MM.1S (cell line): ENCODE data around the gene SPOCK2.

ENCODE experiments used
- DNase-seq: peaks from one replicate; pipeline ENCODE4 v3.0.0-alpha.2; 2015
- H2AFZ ChIP-seq: fragments of 300-600 bp; sonication (generic); 2 replicates; pipeline ENCODE4 v1.6.0; 2016; ENCODE audit warnings: antibody characterized with exemption, low read length
- H3F3A ChIP-seq: fragments of 300-600 bp; sonication (generic); 2 replicates; pipeline ENCODE4 v1.6.1; 2016; ENCODE audit warnings: mild to moderate bottlenecking, antibody characterized with exemption, low read length, moderate library complexity, mixed read lengths; ENCODE audit not compliant: insufficient read depth
- H3K27ac ChIP-seq: fragments of 300-600 bp; sonication (generic); 2 replicates; pipeline ENCODE4 v1.5.1; 2016; ENCODE audit warnings: mild to moderate bottlenecking, low read length
- H3K27me3 ChIP-seq: fragments of 300-600 bp; sonication (generic); replicated peaks from 2 replicates; pipeline ENCODE4 v1.6.0; 2016; ENCODE audit warnings: low read length; ENCODE audit not compliant: insufficient read depth
- H3K36me3 ChIP-seq: fragments of 300-600 bp; sonication (generic); replicated peaks from 2 replicates; pipeline ENCODE4 v1.6.1; 2016; ENCODE audit warnings: mild to moderate bottlenecking, low read length, mixed read lengths; ENCODE audit not compliant: insufficient read depth
- H3K4me1 ChIP-seq: fragments of 300-600 bp; sonication (generic); 2 replicates; pipeline ENCODE4 v1.6.1; 2016; ENCODE audit warnings: low read length, mixed read lengths
- H3K4me2 ChIP-seq: fragments of 300-600 bp; sonication (generic); 2 replicates; pipeline ENCODE4 v1.6.0; 2016; ENCODE audit warnings: low read depth, low read length
- H3K4me3 ChIP-seq: fragments of 300-600 bp; sonication (generic); 2 replicates; pipeline ENCODE4 v1.5.1; 2016; ENCODE audit warnings: low read length, mixed read lengths
- H3K79me2 ChIP-seq: fragments of 300-600 bp; sonication (generic); 2 replicates; pipeline ENCODE4 v1.6.1; 2016; ENCODE audit warnings: mixed run types, low read length, mixed read lengths
- H3K9ac ChIP-seq: fragments of 300-600 bp; sonication (generic); 2 replicates; pipeline ENCODE4 v1.6.1; 2016; ENCODE audit warnings: low read length, mixed read lengths
- H3K9me2 ChIP-seq: fragments of 300-600 bp; sonication (generic); replicated peaks from 2 replicates; pipeline ENCODE4 v1.6.1; 2016; ENCODE audit warnings: mild to moderate bottlenecking, low read length, mixed read lengths; ENCODE audit not compliant: insufficient read depth
- H3K9me3 ChIP-seq: fragments of 300-600 bp; sonication (generic); replicated peaks from 2 replicates; pipeline ENCODE4 v1.6.1; 2016; ENCODE audit warnings: mild to moderate bottlenecking, low read length, mixed read lengths; ENCODE audit not compliant: insufficient read depth
- H4K20me1 ChIP-seq: fragments of 300-600 bp; sonication (generic); 2 replicates; pipeline ENCODE4 v1.6.1; 2016; ENCODE audit warnings: mild to moderate bottlenecking, low read length, moderate library complexity, mixed read lengths; ENCODE audit not compliant: insufficient read depth
- CTCF ChIP-seq: fragments of 300-600 bp; sonication (generic); IDR thresholded peaks from 2 replicates; pipeline ENCODE4 v1.5.1; 2016; ENCODE audit warnings: antibody characterized with exemption, low read length, mixed read lengths
- EZH2 ChIP-seq: fragments of 300-600 bp; sonication (generic); optimal IDR thresholded peaks from 2 replicates; pipeline ENCODE3; 2017; ENCODE audit warnings: low read depth, mild to moderate bottlenecking, antibody characterized with exemption, low read length, mixed read lengths
- EZH2phosphoT487 ChIP-seq: fragments of 300-600 bp; sonication (generic); IDR thresholded peaks from 2 replicates; pipeline ENCODE4 v1.6.1; 2018; ENCODE audit warnings: antibody characterized with exemption, low read length

Gene SPOCK2

GRCh38 chr10:72099600-72099921 lies 11.2 kb upstream of the SPOCK2 start:
- H3K27ac ChIP-seq: no peak overlapping the region
- no peak overlapping the region for H3K9ac ChIP-seq
- H3K4me3 ChIP-seq: no peak overlapping the region
- no peaks in the 10 kb centered on the region for H3K79me2 ChIP-seq
- no peak for DNase-seq
- H4K20me1 ChIP-seq: no peaks in the 10 kb centered on the region
- no peaks in the 10 kb centered on the region for H3K27me3 ChIP-seq
- TF ChIP-seq EZH2phosphoT487 (no peak), CTCF (no peak), EZH2 (no peak)
- H3K9me3 ChIP-seq: no peaks in the 10 kb centered on the region
- H2AFZ ChIP-seq: no peak overlapping the region
- H3F3A ChIP-seq: no peaks in the 10 kb centered on the region
- H3K4me1 ChIP-seq: no peaks in the 10 kb centered on the region
- no peak overlapping the region for H3K4me2 ChIP-seq
- no peaks in the 10 kb centered on the region for H3K9me2 ChIP-seq
- H3K36me3 ChIP-seq: no peaks in the 10 kb centered on the region

DNA sequence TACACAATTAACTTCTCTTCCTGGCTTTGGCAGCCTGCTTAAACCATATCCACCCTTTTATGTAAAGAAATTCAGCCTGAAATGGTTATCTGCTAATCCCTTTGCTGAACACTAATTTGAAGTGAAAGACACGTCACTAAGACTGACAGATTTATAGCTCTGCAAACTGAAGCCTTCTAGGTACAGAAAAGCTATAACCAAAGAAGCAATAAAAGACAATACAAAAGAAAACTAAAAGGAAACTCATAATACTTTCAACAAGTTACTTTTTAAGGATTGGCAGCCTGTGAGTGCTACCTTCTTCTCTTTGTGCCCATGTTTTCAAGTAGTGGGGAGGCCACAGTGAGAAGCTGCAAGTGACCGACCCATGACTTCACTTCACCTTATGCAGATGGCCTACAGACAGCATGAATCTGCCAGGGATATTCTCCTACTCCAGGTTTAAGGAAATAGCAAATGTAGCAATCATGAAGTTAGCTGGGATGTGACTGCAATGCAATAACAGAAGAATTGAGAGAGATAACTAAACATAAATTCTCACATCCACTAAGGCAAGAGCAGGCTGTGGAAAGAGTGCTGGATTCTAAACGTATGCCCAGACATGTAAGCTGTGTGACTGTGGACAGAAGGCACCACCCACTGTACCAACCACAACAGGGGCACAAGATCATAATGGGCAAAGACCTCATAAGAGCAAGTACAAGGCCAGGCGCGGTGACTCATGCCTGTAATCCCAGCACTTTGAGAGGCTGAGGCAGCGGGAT lies 10.7 kb upstream of the SPOCK2 start:
- Histone ChIP-seq H3K79me2 (no peaks in the 10 kb centered on the region), H3K4me1 (no peaks in the 10 kb centered on the region), H3K27ac (no peak overlapping the region), H3K4me3 (no peak overlapping the region), H3K4me2 (no peak overlapping the region), H3K27me3 (no peaks in the 10 kb centered on the region), H2AFZ (no peak overlapping the region), H3K9me2 (no peaks in the 10 kb centered on the region), H4K20me1 (no peaks in the 10 kb centered on the region), H3K36me3 (no peaks in the 10 kb centered on the region), H3K9ac (no peak overlapping the region), H3F3A (no peaks in the 10 kb centered on the region), H3K9me3 (no peaks in the 10 kb centered on the region)
- no peak for DNase-seq
- TF ChIP-seq EZH2 (no peak), EZH2phosphoT487 (no peak), CTCF (no peak)

GRCh38 chr10:72098301-72098835 lies 10.0 kb upstream of the SPOCK2 start:
- no peaks in the 10 kb centered on the region for H3K9me2 ChIP-seq
- H3K4me1 ChIP-seq: no peaks in the 10 kb centered on the region
- no peak for TF ChIP-seq CTCF
- no peaks in the 10 kb centered on the region for H3K36me3 ChIP-seq
- H3K27me3 ChIP-seq: no peaks in the 10 kb centered on the region
- no peak overlapping the region for H3K4me3 ChIP-seq
- H3K4me2 ChIP-seq: no peak overlapping the region
- no peak for DNase-seq
- no peaks in the 10 kb centered on the region for H4K20me1 ChIP-seq
- H3K27ac ChIP-seq: no peak overlapping the region
- no peaks in the 10 kb centered on the region for H3F3A ChIP-seq
- no peaks in the 10 kb centered on the region for H3K9me3 ChIP-seq
- H2AFZ ChIP-seq: no peak overlapping the region
- H3K9ac ChIP-seq: no peak overlapping the region
- no peaks in the 10 kb centered on the region for H3K79me2 ChIP-seq
